Testis (tissue), 2 donors: ENCODE data around the gene LMLN.

Experiments used
- POLR2A ChIP-seq: fragments of 450-650 bp; IDR thresholded peaks from one replicate; pipeline ENCODE4 v1.6.1; 2017; ENCODE audit warnings: antibody characterized with exemption, mild to moderate bottlenecking, moderate library complexity
- TF ChIP-seq, protein P1 (sequence below), 3 experiments: fragments of 450-650 bp in 2 of 3; fragments of 200-600 bp in 1 of 3; sonication (generic) in 1 of 3; IDR thresholded peaks; one replicate each; pipeline ENCODE4 v1.5.1; 2016 to 2019; ENCODE audit warnings: antibody characterized with exemption in 3 of 3, mild to moderate bottlenecking in 2 of 3, moderate library complexity in 1 of 3

DNA sequence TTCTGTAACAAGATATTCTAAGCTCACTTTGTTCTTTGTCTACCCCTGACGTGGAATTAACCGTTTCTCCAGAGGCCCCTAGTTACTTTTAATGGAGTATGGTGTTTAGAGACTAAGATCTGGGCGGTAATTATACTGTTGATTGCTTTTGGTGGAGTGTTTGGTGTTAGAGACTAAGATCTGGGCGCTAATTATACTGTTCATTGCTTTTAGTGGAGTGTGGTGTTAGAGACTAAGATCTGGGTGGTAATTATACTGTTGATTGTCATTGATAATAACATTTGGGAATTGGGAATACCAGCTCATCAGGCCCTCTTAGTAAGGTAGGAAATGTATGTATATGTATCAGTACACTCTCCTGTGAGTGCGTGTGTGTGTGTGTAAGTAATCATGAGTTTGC, 66.6 kb downstream of the LMLN start:
- TF ChIP-seq, protein P1, sequence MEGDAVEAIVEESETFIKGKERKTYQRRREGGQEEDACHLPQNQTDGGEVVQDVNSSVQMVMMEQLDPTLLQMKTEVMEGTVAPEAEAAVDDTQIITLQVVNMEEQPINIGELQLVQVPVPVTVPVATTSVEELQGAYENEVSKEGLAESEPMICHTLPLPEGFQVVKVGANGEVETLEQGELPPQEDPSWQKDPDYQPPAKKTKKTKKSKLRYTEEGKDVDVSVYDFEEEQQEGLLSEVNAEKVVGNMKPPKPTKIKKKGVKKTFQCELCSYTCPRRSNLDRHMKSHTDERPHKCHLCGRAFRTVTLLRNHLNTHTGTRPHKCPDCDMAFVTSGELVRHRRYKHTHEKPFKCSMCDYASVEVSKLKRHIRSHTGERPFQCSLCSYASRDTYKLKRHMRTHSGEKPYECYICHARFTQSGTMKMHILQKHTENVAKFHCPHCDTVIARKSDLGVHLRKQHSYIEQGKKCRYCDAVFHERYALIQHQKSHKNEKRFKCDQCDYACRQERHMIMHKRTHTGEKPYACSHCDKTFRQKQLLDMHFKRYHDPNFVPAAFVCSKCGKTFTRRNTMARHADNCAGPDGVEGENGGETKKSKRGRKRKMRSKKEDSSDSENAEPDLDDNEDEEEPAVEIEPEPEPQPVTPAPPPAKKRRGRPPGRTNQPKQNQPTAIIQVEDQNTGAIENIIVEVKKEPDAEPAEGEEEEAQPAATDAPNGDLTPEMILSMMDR (IDR thresholded peaks at IDR 0.05): no peak
- no peak for TF ChIP-seq POLR2A
